ENCODE results near the gene KIF1C.
A peak's percentile ranks its signal among the peaks of the same experiment; 100 is the strongest.
"Not testable (repeated sequence)": the region's sequence is repeated elsewhere in the genome, so short reads cannot be mapped to it uniquely, and the experiment has no call there.

Gene KIF1C

DNA sequence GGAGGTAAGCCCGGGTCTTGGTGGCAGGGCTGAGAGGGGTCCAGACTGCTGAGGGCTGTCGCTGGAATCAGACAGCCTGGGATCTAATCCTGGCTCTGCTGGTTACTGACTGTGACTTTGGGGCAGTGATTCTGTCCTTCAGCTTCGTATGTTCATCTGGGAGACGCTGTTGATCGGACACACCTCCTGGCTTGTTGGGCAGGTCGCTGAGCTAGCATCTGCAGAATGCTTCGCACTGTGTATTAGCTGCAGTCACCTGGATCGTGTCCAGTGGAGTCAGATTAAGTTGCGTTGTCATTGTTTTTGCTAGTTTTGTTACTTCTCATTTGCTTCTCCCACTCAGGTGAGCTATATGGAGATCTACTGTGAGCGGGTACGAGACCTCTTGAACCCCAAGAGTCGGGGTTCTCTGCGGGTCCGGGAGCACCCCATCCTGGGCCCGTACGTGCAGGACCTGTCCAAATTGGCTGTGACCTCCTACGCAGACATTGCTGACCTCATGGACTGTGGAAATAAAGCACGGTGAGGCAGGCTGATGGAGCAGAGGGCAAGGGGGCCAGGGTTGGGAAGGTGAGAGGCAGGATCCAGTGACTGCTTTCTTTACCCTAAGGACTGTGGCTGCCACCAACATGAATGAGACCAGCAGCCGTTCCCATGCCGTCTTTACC, 4.5 kb downstream of the KIF1C start:
- no peak for DNase-seq

GRCh38 chr17:5003214-5003867, 5.6 kb downstream of the KIF1C start:
- DNase-seq, result no peak

- no peak for DNase-seq
Measured at GRCh38 chr17:5011928-5012327, 14.2 kb downstream of the KIF1C start.

- no peak for DNase-seq
Measured at GRCh38 chr17:5014357-5014756, 16.6 kb downstream of the KIF1C start.

DNA sequence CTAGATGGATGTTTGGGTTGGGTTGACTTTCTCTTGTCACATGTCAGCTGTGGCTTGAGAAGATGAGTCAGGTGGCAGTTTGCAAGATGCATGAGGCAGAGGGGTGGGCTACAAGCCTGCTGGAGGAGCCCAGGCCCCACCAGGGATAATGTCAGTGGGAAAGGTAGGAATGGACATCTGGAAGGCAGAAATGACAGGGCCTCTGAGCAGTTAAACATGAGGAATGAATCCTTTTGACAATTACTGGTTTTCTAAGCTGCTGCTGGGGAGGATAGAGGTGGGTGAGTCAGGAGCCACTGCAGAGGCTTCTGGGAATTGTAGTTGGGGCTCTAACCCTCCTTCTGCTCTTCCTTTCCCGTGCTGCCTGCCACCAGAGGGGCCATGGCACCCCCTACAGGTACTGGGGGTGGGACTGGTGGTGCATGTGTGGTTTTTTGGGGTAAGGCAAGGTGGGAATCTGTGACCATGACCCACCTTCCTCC, 21.8 kb downstream of the KIF1C start:
- peak in 1 of 2 experiments; percentile 9 for DNase-seq

- no peak for DNase-seq
Measured at GRCh38 chr17:5020502-5021023, 22.8 kb downstream of the KIF1C start.

DNA sequence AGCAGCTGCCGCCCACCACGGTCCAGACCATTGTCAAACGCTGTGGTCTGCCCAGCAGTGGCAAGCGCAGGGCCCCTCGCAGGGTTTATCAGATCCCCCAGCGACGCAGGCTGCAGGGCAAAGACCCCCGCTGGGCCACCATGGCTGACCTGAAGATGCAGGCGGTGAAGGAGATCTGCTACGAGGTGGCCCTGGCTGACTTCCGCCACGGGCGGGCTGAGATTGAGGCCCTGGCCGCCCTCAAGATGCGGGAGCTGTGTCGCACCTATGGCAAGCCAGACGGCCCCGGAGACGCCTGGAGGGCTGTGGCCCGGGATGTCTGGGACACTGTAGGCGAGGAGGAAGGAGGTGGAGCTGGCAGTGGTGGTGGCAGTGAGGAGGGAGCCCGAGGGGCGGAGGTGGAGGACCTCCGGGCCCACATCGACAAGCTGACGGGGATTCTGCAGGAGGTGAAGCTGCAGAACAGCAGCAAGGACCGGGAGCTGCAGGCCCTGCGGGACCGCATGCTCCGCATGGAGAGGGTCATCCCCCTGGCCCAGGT, 24.5 kb downstream of the KIF1C start:
- no peak for DNase-seq

DNA sequence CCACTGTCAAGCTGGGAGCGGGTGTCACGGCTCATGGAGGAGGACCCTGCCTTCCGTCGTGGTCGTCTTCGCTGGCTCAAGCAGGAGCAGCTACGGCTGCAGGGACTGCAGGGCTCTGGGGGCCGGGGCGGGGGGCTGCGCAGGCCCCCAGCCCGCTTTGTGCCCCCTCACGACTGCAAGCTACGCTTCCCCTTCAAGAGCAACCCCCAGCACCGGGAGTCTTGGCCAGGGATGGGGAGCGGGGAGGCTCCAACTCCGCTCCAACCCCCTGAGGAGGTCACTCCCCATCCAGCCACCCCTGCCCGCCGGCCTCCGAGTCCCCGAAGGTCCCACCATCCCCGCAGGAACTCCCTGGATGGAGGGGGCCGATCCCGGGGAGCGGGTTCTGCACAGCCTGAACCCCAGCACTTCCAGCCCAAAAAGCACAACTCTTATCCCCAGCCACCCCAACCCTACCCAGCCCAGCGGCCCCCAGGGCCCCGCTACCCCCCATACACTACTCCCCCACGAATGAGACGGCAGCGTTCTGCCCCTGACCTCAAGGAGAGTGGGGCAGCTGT, 25.9 kb downstream of the KIF1C start:
- DNase-seq, result no peak

DNA sequence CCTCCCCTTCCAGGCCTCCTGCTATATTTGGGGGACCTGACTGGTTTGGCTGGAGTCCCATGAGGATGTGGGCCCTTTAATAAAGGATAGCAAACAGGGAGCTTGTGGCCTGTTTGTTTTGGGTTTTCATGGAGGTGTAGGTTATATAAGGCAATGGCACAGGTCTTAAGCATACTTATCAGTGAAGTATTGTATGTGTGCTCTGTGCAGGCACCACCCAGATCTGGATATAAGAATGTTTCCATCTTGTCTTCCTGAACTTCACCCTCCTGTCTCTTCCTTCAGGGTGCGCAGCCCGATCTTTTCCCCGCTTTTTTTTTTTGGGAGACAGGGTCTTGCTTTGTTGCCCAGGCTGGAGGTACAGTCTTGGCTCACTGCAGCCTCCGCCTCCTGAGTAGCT, 26.9 kb downstream of the KIF1C start:
- no peak for DNase-seq

- DNase-seq, result no peak
Measured at GRCh38 chr17:5027299-5027698, 29.5 kb downstream of the KIF1C start.

DNA sequence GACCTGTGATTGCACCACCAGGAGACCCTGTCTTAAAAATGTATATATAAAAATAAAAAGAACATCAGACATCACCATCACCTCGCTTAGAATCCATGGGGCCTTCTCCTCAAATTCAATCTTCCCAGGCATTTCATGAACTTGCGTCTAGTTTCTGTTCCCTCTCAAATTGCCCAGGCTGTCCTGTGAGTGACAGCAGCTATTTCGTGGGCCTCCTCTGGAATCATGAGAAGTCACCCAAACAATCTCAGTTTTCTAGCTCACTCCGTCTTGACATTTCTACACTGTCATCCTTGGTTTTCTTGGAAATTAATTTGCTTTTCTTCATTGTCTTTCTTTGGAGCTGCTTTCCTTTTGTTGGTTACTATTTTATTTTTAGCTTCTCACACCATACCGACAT, 30.2 kb downstream of the KIF1C start:
- no peak for DNase-seq

GRCh38 chr17:5030168-5030567, 32.4 kb downstream of the KIF1C start:
- DNase-seq, result not testable (repeated sequence)

DNA sequence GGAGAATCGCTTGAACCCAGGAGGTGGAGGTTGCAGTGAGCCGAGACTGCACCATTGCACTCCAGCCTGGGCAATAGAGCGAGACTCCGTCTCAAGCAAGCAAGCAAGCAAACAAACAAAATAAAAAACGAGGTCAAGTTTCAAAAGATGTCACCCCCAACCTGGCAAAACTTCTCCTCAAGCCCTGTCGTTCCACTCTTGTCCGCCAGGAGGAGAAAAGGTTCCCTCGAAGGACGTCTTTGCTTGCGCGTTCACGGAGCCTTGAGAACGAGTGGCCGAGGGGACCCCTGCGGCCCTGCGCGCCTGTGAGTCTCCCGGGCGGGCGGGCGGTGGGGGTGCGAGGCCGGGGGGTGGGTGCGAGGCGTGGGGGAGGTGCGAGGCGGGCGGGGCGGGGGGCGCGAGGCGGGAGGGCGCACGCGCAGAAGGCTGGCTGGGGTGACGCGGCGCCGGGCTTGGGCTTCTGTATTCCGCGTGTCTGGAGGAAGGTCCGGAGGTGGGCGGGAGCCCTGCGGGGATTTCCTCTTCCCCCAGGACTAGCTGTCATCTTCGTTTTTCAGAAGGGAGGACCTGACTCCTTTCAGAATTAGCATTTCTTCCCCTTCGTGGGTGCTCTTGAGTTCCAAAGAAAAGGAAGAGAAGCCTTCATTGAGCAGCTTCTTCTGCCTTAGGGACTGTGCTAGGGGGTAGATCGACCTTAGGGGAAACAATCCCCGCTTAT, 33.8 kb downstream of the KIF1C start:
- DNase-seq, result peak; percentile 45 to 52

- no peak for DNase-seq
Measured at GRCh38 chr17:5032865-5033264, 35.1 kb downstream of the KIF1C start.

GRCh38 chr17:5033352-5034015, 35.7 kb downstream of the KIF1C start:
- DNase-seq, result no peak

- no peak for DNase-seq
Measured at GRCh38 chr17:5034063-5034462, 36.3 kb downstream of the KIF1C start.

DNA sequence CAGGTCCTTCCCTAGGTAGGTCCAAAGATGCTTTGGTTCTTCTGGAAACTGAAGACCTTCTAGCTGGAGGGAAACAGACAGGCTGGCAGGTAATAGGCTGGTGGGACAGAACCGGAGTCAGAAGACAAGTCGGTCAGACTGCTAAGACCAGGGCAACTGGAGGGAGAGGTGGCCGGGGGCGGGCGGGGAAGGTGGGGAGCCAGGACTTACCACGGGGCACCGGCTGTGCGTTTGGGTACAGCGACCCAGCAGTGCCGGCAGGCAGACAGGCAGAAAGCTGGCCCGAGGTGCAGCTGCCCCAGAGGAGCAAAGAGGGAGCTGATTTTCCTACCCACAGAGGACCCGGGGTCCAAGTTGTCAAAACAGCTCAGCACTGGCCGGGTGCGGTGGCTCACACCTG, 36.9 kb downstream of the KIF1C start:
- DNase-seq, result no peak

GRCh38 chr17:5035315-5035714, 37.6 kb downstream of the KIF1C start, which contains the start of gene SLC52A1:
SLC52A1 (minus strand) TSS chr17:5035426; CDS start chr17:5034606, 820 bp downstream.
- no peak for DNase-seq

DNA sequence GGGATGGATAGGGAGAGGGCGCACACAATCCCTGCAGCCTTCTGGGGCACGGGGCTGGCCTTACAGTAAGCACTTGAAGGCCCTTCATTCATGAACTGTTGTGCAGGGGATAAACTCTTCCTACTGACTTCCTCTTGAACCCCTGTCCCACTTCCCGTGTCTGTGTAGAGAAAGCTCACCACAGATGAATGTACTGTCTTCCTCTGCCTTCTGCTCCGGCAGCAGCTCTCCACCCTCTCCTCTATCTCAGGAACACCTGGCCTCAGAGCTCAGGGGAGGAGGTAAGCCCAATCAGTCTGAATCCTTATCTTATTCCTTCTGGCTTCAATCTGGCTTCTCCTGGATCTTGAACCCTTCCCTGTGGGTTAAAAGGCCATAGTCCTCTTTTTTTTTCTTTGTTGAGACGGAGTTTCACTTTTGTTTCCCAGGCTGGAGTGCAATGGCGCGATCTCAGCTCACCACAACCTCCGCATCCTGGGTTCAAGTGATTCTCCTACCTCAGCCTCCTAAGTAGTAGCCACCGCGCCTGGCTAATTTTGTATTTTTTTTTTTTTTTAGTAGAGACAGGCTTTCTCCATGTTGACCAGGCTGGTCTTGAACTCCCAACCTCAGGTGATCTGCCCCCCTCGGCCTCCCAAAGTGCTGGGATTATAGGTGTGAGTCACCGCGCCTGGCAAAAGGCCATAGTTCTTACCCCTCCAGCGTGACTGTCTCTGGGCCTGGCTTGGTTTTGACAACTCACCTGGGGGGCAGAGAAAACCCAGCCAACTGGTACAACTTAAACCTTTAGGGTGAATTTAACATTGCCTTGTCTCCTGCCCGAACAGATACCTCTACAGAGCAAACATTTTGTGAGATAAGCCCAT, 44.6 kb downstream of the KIF1C start:
- no peak for DNase-seq

GRCh38 chr17:5043524-5043923, 45.8 kb downstream of the KIF1C start:
- no peak for DNase-seq

DNA sequence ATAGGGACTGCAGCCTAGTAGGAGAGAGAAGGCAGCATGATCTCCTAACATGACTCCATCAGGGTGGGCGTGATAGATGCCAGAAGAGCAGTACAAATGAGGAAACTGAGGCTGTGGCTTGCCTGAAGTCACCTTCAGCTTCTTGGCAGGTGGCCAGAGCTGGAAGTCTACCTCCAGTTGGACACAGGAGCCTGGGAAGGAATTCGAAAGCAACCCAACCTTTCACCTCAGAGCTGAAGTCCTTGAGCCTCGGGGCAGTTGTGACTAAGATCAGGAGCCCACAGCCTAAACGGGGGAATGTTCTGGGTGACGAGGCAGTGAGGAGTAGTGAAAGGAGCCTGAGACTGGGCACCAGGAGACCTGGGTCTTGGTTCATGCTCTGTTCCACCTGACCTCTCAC, 46.9 kb downstream of the KIF1C start:
- no peak for DNase-seq

Data from Kasumi-1 (cell line).